ENCODE data around the gene NFKBIA. TPM values are rescaled to one million over a fixed set of nuclear protein-coding genes. Genes with fewer than 3 reads are reported as not detected.

NFKBIA gene
- total and polyA plus RNA-seq, 2 of the 8 experiments (the other 6 are each of a cell fraction or from before 2014, with no cell fraction given): 25.9 to 49.7 TPM

- FAIRE-seq (no peak), DNase-seq (ENCODE audit: low read depth in 1 of 2, low spot score in 2 of 2) (no peak)
- H2BK120ac ChIP-seq (replicated peaks; ENCODE audit: low read depth, low read length): no peak overlapping the region
- H3K56ac ChIP-seq (replicated peaks; ENCODE audit: insufficient read length, low read depth, low read length): no peak overlapping the region
- no peak overlapping the region for H3K9ac ChIP-seq (replicated peaks in 1 of 4; ENCODE audit: extremely low read depth in 1 of 4, low read depth in 3 of 4, low read length in 3 of 4)
- no peak overlapping the region for H3K4me2 ChIP-seq (ENCODE audit: insufficient read depth in 1 of 2, low read depth in 2 of 2, low read length in 2 of 2)
- peaks cover 5 to 13% (median 7%) of the 10 kb centered on the region in 4 experiments for H3K36me3 ChIP-seq (ENCODE audit: control insufficient read depth in 2 of 4, insufficient read depth in 4 of 4, low read length in 3 of 4)
- H3K9me3 ChIP-seq (ENCODE audit: insufficient read depth in 2 of 2, low read depth in 1 of 2, low read length in 1 of 2): no peaks in the 10 kb centered on the region
- no peak overlapping the region for H3K23ac ChIP-seq (ENCODE audit: insufficient read length)
- H3K4me1 ChIP-seq (replicated peaks in 1 of 4; ENCODE audit: control insufficient read depth in 3 of 4, insufficient read depth in 4 of 4, low read length in 3 of 4): peaks cover 4 to 18% (median 12%) of the 10 kb centered on the region in 4 experiments
- TF ChIP-seq CHD1 (IDR thresholded peaks at IDR 0.05; ENCODE audit: low read depth, low read length) (no peak), BCL11A (IDR thresholded peaks at IDR 0.05; ENCODE audit: low read depth in 2 of 2, low read length in 2 of 2) (no peak), RBBP5 (IDR thresholded peaks at IDR 0.05; ENCODE audit: borderline replicate concordance, low read depth, low read length) (no peak), ATF3 (IDR thresholded peaks at IDR 0.05; ENCODE audit: insufficient read depth, low read depth, low read length) (no peak), TAF1 (IDR thresholded peaks at IDR 0.05; ENCODE audit: low read depth, low read length) (no peak), POLR2A (IDR thresholded peaks at IDR 0.05; ENCODE audit: control extremely low read depth in 1 of 2, low read depth in 2 of 2, low read length in 2 of 2) (no peak), CBX8 (IDR thresholded peaks at IDR 0.05; ENCODE audit: borderline replicate concordance, low read depth, low read length) (no peak), EP300 (IDR thresholded peaks at IDR 0.05; ENCODE audit: borderline replicate concordance in 1 of 2, low read depth in 2 of 2, low read length in 2 of 2) (no peak)
- no peak overlapping the region for H4K91ac ChIP-seq (replicated peaks; ENCODE audit: insufficient read length, low read length)
- ChIA-PET POLR2A (ENCODE audit: partially characterized antibody) (no interaction called here), CTCF (ENCODE audit: partially characterized antibody) (interaction anchor here (0.9 to 3.6 kb wide), 8 partner anchors 9 to 266 kb away, joined by 3 to 23 read pairs (median 3); no protein-coding TSS in a partner anchor)
- H3K4me3 ChIP-seq (ENCODE audit: extremely low read depth in 1 of 4, insufficient read depth in 2 of 4, low read depth in 3 of 4, low read length in 4 of 4): no peak overlapping the region
- peaks cover 0 to 14% of the 10 kb centered on the region in 2 experiments; a peak in 2 of 4 replicates for H3K79me2 ChIP-seq (ENCODE audit: control insufficient read depth in 1 of 2, insufficient read depth in 2 of 2, low read length in 2 of 2)
- 69% methylated on average over 1 of the region's 1 CpG; no CpG with 5 or more reads in 1 of the 2 experiments for WGBS, 2 experiments (ENCODE audit: extremely low coverage in 1 of 2, insufficient coverage in 1 of 2, insufficient read length in 1 of 2, insufficient replicate concordance in 2 of 2, low coverage in 1 of 2, low lambda C conversion rate in 2 of 2, missing lambda C conversion rate in 1 of 2)
- H4K5ac ChIP-seq (ENCODE audit: insufficient read length, low read depth, low read length): no peak overlapping the region
- H2AK5ac ChIP-seq (ENCODE audit: low read depth, low read length): no peak overlapping the region
- H3K79me1 ChIP-seq (ENCODE audit: low read depth, low read length): peaks cover 6% of the 10 kb centered on the region; the same call in 1 of the 2 replicates
- H3K4ac ChIP-seq (replicated peaks; ENCODE audit: insufficient read length, low read depth, low read length): no peak overlapping the region
- H2BK12ac ChIP-seq (ENCODE audit: low read depth, low read length): no peak overlapping the region
- no peak overlapping the region for H2AFZ ChIP-seq (ENCODE audit: low read length)
- H4K8ac ChIP-seq (ENCODE audit: extremely low read depth, insufficient read depth, low read length): no peak overlapping the region
- no peak overlapping the region for H3K27ac ChIP-seq (ENCODE audit: low read depth, low read length)
- no peak overlapping the region for H2BK15ac ChIP-seq (ENCODE audit: low read length)
- H3K14ac ChIP-seq (ENCODE audit: insufficient read length): no peak overlapping the region
- no peak overlapping the region for H2BK5ac ChIP-seq (ENCODE audit: low read depth, low read length)
- H4K20me1 ChIP-seq (replicated peaks in 1 of 2; ENCODE audit: control insufficient read depth in 1 of 2, insufficient read depth in 2 of 2, low read length in 2 of 2): peaks cover 2 to 3% of the 10 kb centered on the region in 2 experiments
- H3K27me3 ChIP-seq (replicated peaks in 1 of 4; ENCODE audit: control insufficient read depth in 3 of 4, extremely low read depth in 1 of 4, insufficient read depth in 3 of 4, low read length in 3 of 4): no peaks in the 10 kb centered on the region
- no peak overlapping the region for H3K18ac ChIP-seq (ENCODE audit: extremely low read depth, low read length)
- H3K23me2 ChIP-seq (ENCODE audit: low read depth, low read length): peaks cover 9% of the 10 kb centered on the region
- H2BK20ac ChIP-seq (ENCODE audit: low read length): no peak overlapping the region
Observed at GRCh38 chr14:35407306-35407630, 2.7 kb upstream of the NFKBIA start.

Measured in H1 (cell line).